Activated CD8-positive, alpha-beta memory T cell treated with anti-CD3 and anti-CD28 coated beads, Interleukin-2, amount 50 U/mL, for 48 hours (primary cell): Measurements from ENCODE around the gene ITPR1.

Experiments used
- DNase-seq: peaks from one replicate; pipeline ENCODE4 v3.0.0-alpha.2; 2020

Gene ITPR1

DNA sequence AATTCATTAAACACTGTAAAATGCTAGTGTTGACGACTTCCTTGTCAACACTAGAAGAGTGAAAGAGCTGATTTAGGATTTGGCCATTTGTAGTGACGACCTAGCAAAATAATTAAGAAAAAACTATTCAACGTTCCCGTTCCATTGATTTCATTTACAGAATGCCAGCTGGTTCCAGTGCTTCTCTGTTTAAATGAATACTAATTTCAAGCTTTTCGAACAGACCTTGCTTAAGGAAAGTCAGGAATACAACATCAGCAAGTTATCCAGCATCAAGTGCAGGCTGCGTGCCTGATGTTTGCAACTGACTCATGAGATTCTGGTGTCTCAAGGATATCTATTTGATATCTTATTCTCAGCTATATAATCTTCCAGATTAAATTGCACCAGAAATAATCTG, 387.7 kb downstream of the ITPR1 start:
- DNase-seq, result no peak

DNA sequence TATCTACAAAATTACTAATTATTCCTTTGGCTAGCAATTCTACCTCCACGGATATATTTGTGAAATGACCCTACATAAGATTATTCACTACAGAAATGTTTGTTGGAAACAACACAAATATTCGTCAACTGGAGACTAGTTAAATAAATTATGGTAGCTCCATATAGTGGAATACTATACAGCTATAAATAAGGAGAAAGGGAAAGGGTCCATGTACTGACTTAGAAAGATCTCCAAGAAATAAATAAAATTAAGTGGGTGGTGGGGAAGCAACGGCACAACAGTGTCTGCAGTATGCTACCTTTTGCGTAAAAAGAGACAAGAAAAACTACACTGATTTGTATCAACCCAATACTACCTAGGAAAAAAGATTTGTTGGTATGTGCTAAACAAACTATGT, 389.4 kb downstream of the ITPR1 start:
- no peak for DNase-seq

DNA sequence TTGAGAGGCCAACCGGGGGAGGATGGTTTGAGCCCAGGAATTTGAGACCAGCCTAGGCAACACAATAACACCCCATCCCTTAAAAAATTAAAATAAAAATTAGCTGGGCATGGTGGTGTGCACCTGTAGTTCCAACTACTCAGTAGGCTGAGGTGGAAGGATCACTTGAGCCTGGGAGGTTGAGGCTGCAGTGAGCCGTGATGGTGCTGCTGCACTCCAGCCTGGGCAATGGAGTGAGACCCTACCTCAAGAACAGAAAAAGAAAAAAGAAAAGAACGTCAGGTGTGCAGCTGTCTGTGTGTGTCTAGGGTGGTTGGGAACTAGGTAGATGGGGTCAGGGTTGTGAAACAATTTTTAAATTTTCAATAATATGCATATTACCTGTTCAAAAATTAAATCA, 389.9 kb downstream of the ITPR1 start:
- DNase-seq, result no peak

DNA sequence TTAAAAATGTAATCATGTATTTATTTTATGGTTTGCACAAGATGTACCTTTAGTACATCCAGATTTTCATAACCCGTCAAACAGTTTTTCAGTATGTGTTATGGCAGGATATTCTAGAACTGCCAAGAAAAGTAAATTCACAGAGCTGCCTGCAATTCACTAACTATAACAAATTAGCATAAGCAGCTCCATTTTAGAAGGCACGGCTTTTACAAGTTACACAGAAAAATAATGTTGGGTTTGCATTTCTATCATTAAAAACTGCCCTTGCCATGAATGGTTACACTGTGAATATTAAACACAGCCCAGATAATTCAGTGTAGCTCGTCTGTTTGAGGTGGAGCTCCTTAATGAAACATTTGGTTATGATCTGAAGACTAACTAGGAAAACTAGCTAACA, 391.7 kb downstream of the ITPR1 start:
- DNase-seq, result no peak

DNA sequence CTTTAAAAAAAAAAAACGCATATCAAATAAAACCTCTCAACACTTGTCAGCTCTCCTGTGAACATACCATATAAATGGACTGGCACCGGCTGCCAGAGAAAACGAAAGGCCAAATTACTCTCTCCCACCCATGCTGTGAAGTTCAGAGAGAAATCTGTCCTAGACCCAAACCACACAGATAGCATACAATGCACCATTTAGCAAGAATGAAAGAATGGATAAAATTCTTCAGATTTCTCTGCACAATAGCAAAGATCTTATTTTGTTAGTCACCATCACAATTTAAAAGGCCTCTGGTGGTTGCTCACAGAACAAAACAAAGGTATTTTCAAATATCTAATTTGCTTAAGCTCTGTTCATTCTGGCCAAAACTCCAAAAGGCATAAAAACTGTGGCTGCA, 392.2 kb downstream of the ITPR1 start:
- DNase-seq, result no peak

DNA sequence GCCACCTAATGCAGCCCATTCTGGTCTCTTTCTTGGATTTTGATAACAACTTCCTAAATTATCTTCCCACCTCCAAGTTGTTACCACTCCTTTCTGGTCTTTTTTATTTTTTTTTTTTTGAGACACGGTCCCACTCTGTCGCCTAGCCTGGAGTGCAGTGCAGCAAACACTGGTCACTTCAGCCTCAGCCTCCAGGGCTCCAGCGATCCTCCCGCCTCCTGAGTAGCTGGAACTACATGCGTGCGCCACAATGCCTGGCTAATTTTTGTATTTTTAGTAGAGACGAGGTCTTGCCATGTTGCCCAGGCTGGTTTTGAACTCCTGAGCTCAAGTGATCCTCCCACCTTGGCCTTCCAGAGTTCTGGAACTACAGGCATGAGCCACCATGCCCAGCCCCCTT, 393.3 kb downstream of the ITPR1 start:
- no peak for DNase-seq

DNA sequence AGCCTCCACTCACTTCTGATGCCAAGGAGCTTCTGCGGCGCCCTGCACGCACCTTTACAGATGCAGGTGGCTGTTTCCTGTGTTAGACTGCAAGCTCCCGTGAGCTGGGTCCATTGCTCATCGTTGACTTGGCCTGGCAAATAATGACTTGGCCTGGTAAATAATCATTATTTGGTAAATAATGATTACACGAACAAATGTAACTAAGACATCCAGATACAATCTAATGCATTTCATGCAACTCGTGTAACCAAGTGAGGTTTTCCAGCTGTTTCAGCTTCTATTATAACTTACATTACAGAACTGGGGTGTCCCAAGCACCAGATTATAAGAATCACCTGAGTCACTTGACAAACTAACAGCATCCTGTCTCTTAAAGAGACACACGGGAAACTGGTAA, 394.0 kb downstream of the ITPR1 start:
- no peak for DNase-seq

DNA sequence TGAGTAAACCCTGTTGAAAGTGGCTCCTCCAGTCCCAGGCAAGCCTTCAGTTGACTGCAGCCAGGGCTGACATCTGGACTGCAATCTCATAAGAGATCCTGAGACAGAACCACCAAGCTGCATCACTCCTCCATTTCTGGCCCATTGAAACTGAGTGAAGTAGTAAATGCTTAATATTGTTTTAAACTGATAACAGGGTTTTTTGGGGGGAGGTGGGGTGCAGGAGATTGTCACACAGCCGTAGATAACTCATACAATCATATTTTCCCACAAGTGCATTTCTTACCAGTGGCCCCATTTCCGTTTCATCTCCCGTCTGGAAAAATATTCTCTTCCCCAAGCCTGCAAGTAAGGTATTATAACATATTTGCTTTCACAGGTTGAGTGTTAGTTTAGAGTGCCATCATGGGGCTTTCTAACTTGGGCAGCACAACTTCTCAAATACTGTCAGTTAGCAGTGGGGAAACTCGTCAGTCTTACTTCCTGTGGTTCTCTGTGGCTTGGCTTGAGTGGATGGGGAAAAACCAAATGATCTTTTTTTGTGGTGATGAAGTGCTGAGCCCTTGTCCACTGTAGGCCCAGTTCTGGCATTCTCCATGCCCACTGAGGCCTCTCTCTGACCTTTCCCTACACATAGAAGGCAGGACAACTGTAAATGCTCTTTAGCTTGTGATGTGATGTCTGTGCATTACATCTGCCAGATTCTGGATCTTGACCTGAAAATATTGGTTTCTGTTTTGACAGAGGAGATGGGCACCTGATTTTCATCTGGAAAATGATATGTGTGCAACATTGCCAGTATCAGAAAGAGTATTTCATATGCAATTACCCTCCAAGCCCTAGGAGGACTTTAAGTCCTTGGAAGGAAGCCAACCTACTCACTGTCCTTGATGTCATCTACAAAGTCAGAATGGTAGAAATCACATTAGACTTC, 396.0 kb downstream of the ITPR1 start:
- DNase-seq, result no peak

DNA sequence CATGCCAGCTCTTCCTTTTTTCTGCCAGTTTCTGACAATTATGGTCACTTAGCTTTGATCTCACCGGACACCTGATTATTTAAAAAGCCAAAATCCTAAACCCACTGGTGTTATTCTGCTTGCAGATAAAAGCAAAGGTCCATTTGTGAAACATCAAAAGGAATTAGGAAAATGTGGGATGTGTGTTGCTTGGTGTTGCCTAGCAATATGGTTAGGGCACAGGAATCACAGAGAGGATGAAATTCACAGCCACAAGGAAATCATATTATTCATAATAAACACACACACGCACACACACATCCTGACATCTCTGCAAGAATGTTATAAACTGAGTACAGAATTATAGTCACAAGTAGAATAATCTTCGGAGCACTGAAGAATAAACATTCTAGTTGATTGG, 396.7 kb downstream of the ITPR1 start:
- no peak for DNase-seq

DNA sequence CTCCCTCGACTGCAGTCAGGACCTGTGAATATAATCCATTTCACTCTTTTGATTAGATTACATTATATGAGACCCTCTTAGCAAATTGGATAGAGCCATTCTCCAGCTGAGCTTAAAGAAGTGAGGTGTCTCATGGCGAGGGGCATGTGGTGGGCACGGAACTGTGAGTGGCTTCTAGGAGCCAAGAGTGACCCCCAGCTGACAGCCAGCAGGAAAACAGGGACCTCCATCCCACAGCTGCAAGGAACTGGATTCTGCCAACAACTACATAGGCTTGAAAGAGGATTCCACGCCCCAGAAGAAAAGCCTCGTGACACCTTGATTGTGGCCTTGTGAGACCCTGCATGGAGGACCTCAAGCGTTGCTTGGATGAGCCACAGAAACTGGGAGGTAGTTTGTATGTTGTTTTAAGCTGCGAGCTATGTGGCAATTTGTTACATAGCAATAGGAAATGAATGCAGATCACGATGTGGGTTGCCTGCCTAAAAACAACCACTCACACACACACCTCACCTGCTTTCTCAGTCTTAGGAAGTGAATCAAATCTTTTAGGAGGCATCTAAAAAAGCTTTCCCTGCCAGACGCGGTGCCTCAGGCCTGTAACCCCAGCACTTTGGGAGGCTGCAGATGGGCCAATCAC, 401.9 kb downstream of the ITPR1 start:
- DNase-seq, result no peak

DNA sequence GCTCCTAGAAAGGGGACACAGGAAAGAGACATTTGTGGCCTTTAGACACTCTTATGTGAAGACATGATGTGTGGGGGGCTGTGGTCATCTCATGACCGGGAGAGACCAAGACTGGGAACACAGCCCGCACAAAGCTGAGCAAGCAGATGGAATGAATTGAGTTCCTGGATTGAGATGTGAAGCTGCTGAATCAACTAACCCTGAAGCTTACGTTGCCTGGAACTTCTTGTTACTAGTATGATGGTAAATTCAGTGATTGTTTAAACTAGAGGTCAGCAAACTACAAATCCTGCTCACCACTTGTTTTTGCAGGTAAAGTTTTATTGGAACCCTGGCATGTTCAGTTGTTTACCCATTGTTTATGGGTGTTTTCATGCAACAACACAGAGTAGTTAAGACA, 402.7 kb downstream of the ITPR1 start:
- no peak for DNase-seq
